ENCODE measurements around the gene LAMC1.
"Not testable (repeated sequence)": the region's sequence is repeated elsewhere in the genome, so short reads cannot be mapped to it uniquely, and the experiment has no call there.

The LAMC1 gene

GRCh38 chr1:183043872-183044854, 20.9 kb downstream of the LAMC1 start:
- no peak for DNase-seq

- no peak for DNase-seq
Observed at GRCh38 chr1:183044893-183045649, 21.9 kb downstream of the LAMC1 start.

GRCh38 chr1:183048087-183049085, 25.2 kb downstream of the LAMC1 start:
- DNase-seq = no peak

GRCh38 chr1:183051546-183051945, 28.3 kb downstream of the LAMC1 start:
- no peak for DNase-seq

GRCh38 chr1:183052861-183053260, 29.6 kb downstream of the LAMC1 start:
- no peak for DNase-seq

GRCh38 chr1:183058851-183059502, 35.8 kb downstream of the LAMC1 start:
- no peak for DNase-seq

GRCh38 chr1:183061194-183061593, 38.0 kb downstream of the LAMC1 start:
- DNase-seq = no peak

GRCh38 chr1:183063349-183063748, 40.1 kb downstream of the LAMC1 start:
- DNase-seq = no peak

- DNase-seq = no peak
Observed at GRCh38 chr1:183065168-183065706, 42.0 kb downstream of the LAMC1 start.

GRCh38 chr1:183066432-183066831, 43.2 kb downstream of the LAMC1 start:
- not testable (repeated sequence) for DNase-seq

- DNase-seq = no peak
Observed at GRCh38 chr1:183069562-183070216, 46.5 kb downstream of the LAMC1 start.

GRCh38 chr1:183070234-183070922, 47.2 kb downstream of the LAMC1 start:
- no peak for DNase-seq

GRCh38 chr1:183070923-183071618, 47.9 kb downstream of the LAMC1 start:
- no peak for DNase-seq

GRCh38 chr1:183072595-183072994, 49.4 kb downstream of the LAMC1 start:
- not testable (repeated sequence) for DNase-seq

- no peak for DNase-seq
Observed at GRCh38 chr1:183073320-183073719, 50.1 kb downstream of the LAMC1 start.

GRCh38 chr1:183074215-183074614, 51.0 kb downstream of the LAMC1 start:
- DNase-seq = no peak

GRCh38 chr1:183075861-183076260, 52.6 kb downstream of the LAMC1 start:
- DNase-seq = no peak

GRCh38 chr1:183077097-183077496, 53.9 kb downstream of the LAMC1 start:
- DNase-seq = no peak

- DNase-seq = no peak
Observed at GRCh38 chr1:183079712-183080388, 56.6 kb downstream of the LAMC1 start.
